CD8-positive, alpha-beta memory T cell (primary cell): ENCODE data around the gene TMEFF1. TPM values are rescaled to one million over a fixed set of nuclear protein-coding genes. Genes with fewer than 3 reads are reported as not detected.
"Not testable (repeated sequence)": the region's sequence is repeated elsewhere in the genome, so short reads cannot be mapped to it uniquely, and the experiment has no call there.

Source experiments
- CTCF ChIA-PET: fragments of 350-600 bp; sonication (Branson Sonifier 250); formaldehyde crosslinking; loops from one replicate; lab custom pipeline; 2021; ENCODE audit warnings: antibody characterized with exemption; lab: Charles Lee
- POLR2A ChIA-PET: fragments of 350-600 bp; sonication (Branson Sonifier 250); formaldehyde crosslinking; loops from one replicate; lab custom pipeline; 2021; ENCODE audit warnings: antibody characterized with exemption; lab: Charles Lee
- DNase-seq, 5 donors: peaks; one replicate each; pipeline versions ENCODE4 v3.0.0 to v3.0.0-alpha.2; 2020 to 2022; ENCODE audit warnings: mixed read lengths in 1 of 5
- H3K27ac ChIP-seq: one replicate; pipeline ENCODE4 v1.7.0; 2013; ENCODE audit warnings: low read depth, mild to moderate bottlenecking, low read length, moderate library complexity
- H3K27me3 ChIP-seq: 2 replicates; pipeline ENCODE4 v1.7.0; 2013; ENCODE audit warnings: low read length, mild to moderate bottlenecking; ENCODE audit not compliant: insufficient read depth, poor library complexity, severe bottlenecking
- H3K36me3 ChIP-seq: 2 replicates; pipeline ENCODE4 v1.7.0; 2013; ENCODE audit warnings: mild to moderate bottlenecking, low read length, moderate library complexity; ENCODE audit not compliant: insufficient read depth
- H3K4me1 ChIP-seq: 2 replicates; pipeline ENCODE4 v1.7.0; 2013; ENCODE audit warnings: mild to moderate bottlenecking, low read length, moderate library complexity; ENCODE audit not compliant: insufficient read depth
- H3K4me3 ChIP-seq: 2 replicates; pipeline ENCODE4 v1.7.0; 2013; ENCODE audit warnings: mild to moderate bottlenecking, low read length
- H3K9me3 ChIP-seq: 2 replicates; pipeline ENCODE4 v1.7.0; 2013; ENCODE audit warnings: mild to moderate bottlenecking, low read length
- H3K27ac Mint-ChIP-seq, 8 donors: one replicate each; pipeline ENCODE4 v1.8.0; 2020 to 2021; ENCODE audit warnings: mixed read lengths in 8 of 8, mild to moderate bottlenecking in 6 of 8, inconsistent platforms in 3 of 8, moderate library complexity in 3 of 8
- H3K27me3 Mint-ChIP-seq, 2 donors: one replicate each; pipeline ENCODE4 v1.8.0; 2020 to 2021; ENCODE audit warnings: mixed read lengths in 2 of 2, mild to moderate bottlenecking in 1 of 2, moderate library complexity in 1 of 2
- H3K36me3 Mint-ChIP-seq, 3 donors: one replicate each; pipeline ENCODE4 v1.8.0; 2020 to 2021; ENCODE audit warnings: mixed read lengths in 3 of 3, inconsistent platforms in 1 of 3, mild to moderate bottlenecking in 1 of 3
- H3K4me1 Mint-ChIP-seq, 3 donors: one replicate each; pipeline ENCODE4 v1.8.0; 2020 to 2021; ENCODE audit warnings: mixed read lengths in 3 of 3, inconsistent platforms in 1 of 3, mild to moderate bottlenecking in 1 of 3
- H3K4me3 Mint-ChIP-seq, 7 donors: one replicate each; pipeline ENCODE4 v1.8.0; 2020 to 2021; ENCODE audit warnings: mixed read lengths in 7 of 7, mild to moderate bottlenecking in 6 of 7, moderate library complexity in 4 of 7, inconsistent platforms in 2 of 7
- H3K9me3 Mint-ChIP-seq, 5 donors: one replicate each; pipeline ENCODE4 v1.8.0; 2020 to 2022; ENCODE audit warnings: mixed read lengths in 5 of 5, mild to moderate bottlenecking in 3 of 5, moderate library complexity in 2 of 5, inconsistent platforms in 1 of 5
- polyA plus RNA-seq: library from polyadenylated mRNA; unstranded; fragments of 300-500 nt; fragmentation: Illumina TruSeq; gene quantifications from one replicate; pipeline ENCODE4 v1.2.3, GENCODE V29; 2021
- total RNA-seq, 2 experiments: library from RNA; stranded (reverse); gene quantifications; one replicate each; pipeline ENCODE4 v1.2.3, GENCODE V29; 2021

The TMEFF1 gene
- total and polyA plus RNA-seq, 3 experiments from 2014 or later, result 0.37 to 0.38 TPM; not detected in 1

GRCh38 chr9:100430286-100430940, 42.5 kb upstream of the TMEFF1 start:
- peaks cover 12% of the 10 kb centered on the region for H3K4me1 ChIP-seq
- ChIA-PET POLR2A (no interaction called here), CTCF (no interaction called here)
- peaks cover 0 to 3% of the 10 kb centered on the region in 2 donors for H3K27me3 Mint-ChIP-seq
- no peak overlapping the region for H3K27ac ChIP-seq
- peak overlapping the region in 5 of 8 donors; percentile 1 to 81 (median 13) for H3K27ac Mint-ChIP-seq
- no peak overlapping the region for H3K4me3 ChIP-seq
- no peaks in the 10 kb centered on the region for H3K9me3 Mint-ChIP-seq
- no peaks in the 10 kb centered on the region for H3K27me3 ChIP-seq
- no peaks in the 10 kb centered on the region for H3K36me3 ChIP-seq
- peaks cover 0 to 8% (median 0%) of the 10 kb centered on the region in 3 donors for H3K36me3 Mint-ChIP-seq
- H3K4me3 Mint-ChIP-seq, result peak overlapping the region in 2 of 7 donors; percentile 41 to 60
- H3K9me3 ChIP-seq, result no peaks in the 10 kb centered on the region
- peaks cover 49 to 64% (median 50%) of the 10 kb centered on the region in 3 donors for H3K4me1 Mint-ChIP-seq
- DNase-seq, result no peak

GRCh38 chr9:100431886-100432285, 41.1 kb upstream of the TMEFF1 start:
- H3K4me1 Mint-ChIP-seq, result peaks cover 39 to 52% (median 41%) of the 10 kb centered on the region in 3 donors
- ChIA-PET POLR2A (no interaction called here), CTCF (no interaction called here)

GRCh38 chr9:100432736-100433135, 40.2 kb upstream of the TMEFF1 start:
- peaks cover 37 to 51% (median 38%) of the 10 kb centered on the region in 3 donors for H3K4me1 Mint-ChIP-seq
- H3K9me3 Mint-ChIP-seq, result no peaks in the 10 kb centered on the region
- H3K27me3 ChIP-seq, result no peaks in the 10 kb centered on the region
- no peak overlapping the region for H3K27ac ChIP-seq
- ChIA-PET POLR2A (no interaction called here), CTCF (no interaction called here)
- DNase-seq, result no peak
- peaks cover 0 to 3% of the 10 kb centered on the region in 2 donors for H3K27me3 Mint-ChIP-seq
- peak overlapping the region in 1 of 8 donors; percentile 20 for H3K27ac Mint-ChIP-seq
- no peaks in the 10 kb centered on the region for H3K9me3 ChIP-seq
- peaks cover 10% of the 10 kb centered on the region for H3K4me1 ChIP-seq
- no peaks in the 10 kb centered on the region for H3K36me3 ChIP-seq
- H3K4me3 Mint-ChIP-seq, result no peak overlapping the region
- no peak overlapping the region for H3K4me3 ChIP-seq
- H3K36me3 Mint-ChIP-seq, result peaks cover 0 to 3% (median 2%) of the 10 kb centered on the region in 3 donors

More at GRCh38 chr9:100431886-100432285, 41.1 kb upstream of the TMEFF1 start:
- H3K36me3 Mint-ChIP-seq, result peaks cover 0 to 5% (median 2%) of the 10 kb centered on the region in 3 donors
- Histone ChIP-seq H3K4me1 (peaks cover 12% of the 10 kb centered on the region), H3K27me3 (no peaks in the 10 kb centered on the region), H3K9me3 (no peaks in the 10 kb centered on the region), H3K4me3 (no peak overlapping the region), H3K36me3 (no peaks in the 10 kb centered on the region), H3K27ac (no peak overlapping the region)
- H3K9me3 Mint-ChIP-seq, result no peaks in the 10 kb centered on the region
- no peak overlapping the region for H3K4me3 Mint-ChIP-seq
- H3K27ac Mint-ChIP-seq, result peak overlapping the region in 2 of 8 donors; percentile 31 to 66
- peaks cover 0 to 3% of the 10 kb centered on the region in 2 donors for H3K27me3 Mint-ChIP-seq
- DNase-seq, result no peak

- CTCF ChIA-PET, result interaction anchor here (1.5 to 2.7 kb wide), 3 partner anchors 10 to 49 kb away, joined by 3 to 21 read pairs (median 3); partner anchors contain the start of gene MSANTD3
Measured at GRCh38 chr9:100436571-100436970, 36.4 kb upstream of the TMEFF1 start.

GRCh38 chr9:100437860-100438805, 34.8 kb upstream of the TMEFF1 start:
- no peak overlapping the region for H3K4me3 Mint-ChIP-seq
- DNase-seq, result peak; percentile 49 to 79 (median 56)
- Histone ChIP-seq H3K27ac (no peak overlapping the region), H3K27me3 (no peaks in the 10 kb centered on the region), H3K4me3 (no peak overlapping the region), H3K36me3 (no peaks in the 10 kb centered on the region), H3K9me3 (no peaks in the 10 kb centered on the region), H3K4me1 (no peaks in the 10 kb centered on the region)
- H3K4me1 Mint-ChIP-seq, result peaks cover 7 to 15% (median 12%) of the 10 kb centered on the region in 3 donors
- ChIA-PET CTCF (interaction anchor here (1.0 to 2.7 kb wide), 9 partner anchors 9 to 88 kb away, joined by 3 to 21 read pairs (median 5); partner anchors contain the start of genes MSANTD3 and TEX10), POLR2A (interaction anchor here (0.6 kb wide), 1 partner anchor 409 kb away, joined by 3 read pairs; no protein-coding TSS in a partner anchor)
- H3K9me3 Mint-ChIP-seq, result no peaks in the 10 kb centered on the region
- peaks cover 0 to 3% of the 10 kb centered on the region in 2 donors for H3K27me3 Mint-ChIP-seq
- H3K27ac Mint-ChIP-seq, result no peak overlapping the region
- H3K36me3 Mint-ChIP-seq, result peaks cover 0 to 12% (median 2%) of the 10 kb centered on the region in 3 donors

More at GRCh38 chr9:100436571-100436970, 36.4 kb upstream of the TMEFF1 start:
- Mint-ChIP-seq H3K9me3 (no peaks in the 10 kb centered on the region), H3K4me3 (no peak overlapping the region), H3K4me1 (peaks cover 14 to 26% (median 16%) of the 10 kb centered on the region in 3 donors), H3K36me3 (peaks cover 0 to 4% (median 2%) of the 10 kb centered on the region in 3 donors), H3K27me3 (peaks cover 0 to 3% of the 10 kb centered on the region in 2 donors), H3K27ac (no peak overlapping the region)
- H3K27ac ChIP-seq, result no peak overlapping the region
- no peaks in the 10 kb centered on the region for H3K36me3 ChIP-seq
- H3K9me3 ChIP-seq, result no peaks in the 10 kb centered on the region
- no peak for DNase-seq
- no peak overlapping the region for H3K4me3 ChIP-seq
- POLR2A ChIA-PET, result no interaction called here
- no peaks in the 10 kb centered on the region for H3K4me1 ChIP-seq
- H3K27me3 ChIP-seq, result no peaks in the 10 kb centered on the region

- no peak for DNase-seq
- H3K9me3 Mint-ChIP-seq, result no peaks in the 10 kb centered on the region
- no peaks in the 10 kb centered on the region for H3K9me3 ChIP-seq
- no peak overlapping the region for H3K27ac Mint-ChIP-seq
- H3K27ac ChIP-seq, result no peak overlapping the region
- H3K4me1 ChIP-seq, result no peaks in the 10 kb centered on the region
- ChIA-PET CTCF (interaction anchor here (0.7 to 1.1 kb wide), 2 partner anchors 13 to 1172 kb away, joined by 3 read pairs; no protein-coding TSS in a partner anchor), POLR2A (no interaction called here)
- no peaks in the 10 kb centered on the region for H3K27me3 ChIP-seq
- H3K36me3 ChIP-seq, result no peaks in the 10 kb centered on the region
- H3K36me3 Mint-ChIP-seq, result peaks cover 0 to 28% (median 8%) of the 10 kb centered on the region in 3 donors
- no peaks in the 10 kb centered on the region for H3K27me3 Mint-ChIP-seq
- peaks cover 4 to 12% (median 6%) of the 10 kb centered on the region in 3 donors for H3K4me1 Mint-ChIP-seq
- no peak overlapping the region for H3K4me3 Mint-ChIP-seq
- H3K4me3 ChIP-seq, result no peak overlapping the region
Measured at GRCh38 chr9:100440071-100440470, 32.9 kb upstream of the TMEFF1 start.

GRCh38 chr9:100440487-100440886, 32.5 kb upstream of the TMEFF1 start:
- H3K4me1 ChIP-seq, H3K4me3 ChIP-seq, H3K27ac ChIP-seq, H3K9me3 ChIP-seq, H3K4me3 Mint-ChIP-seq, H3K27me3 Mint-ChIP-seq, H3K9me3 Mint-ChIP-seq, DNase-seq, H3K27me3 ChIP-seq, H3K36me3 ChIP-seq, H3K27ac Mint-ChIP-seq, POLR2A ChIA-PET: not testable (repeated sequence)
- CTCF ChIA-PET, result interaction anchor here (0.6 to 1.1 kb wide), 3 partner anchors 13 to 1172 kb away, joined by 3 read pairs; no protein-coding TSS in a partner anchor
- peaks cover 0 to 29% (median 9%) of the 10 kb centered on the region in 3 donors for H3K36me3 Mint-ChIP-seq
- H3K4me1 Mint-ChIP-seq, result peaks cover 5 to 11% (median 8%) of the 10 kb centered on the region in 3 donors
